GM10266 (cell line): Measurements from ENCODE around the gene TASOR2.

ENCODE experiments used
- DNase-seq: peaks from one replicate; pipeline ENCODE4 v3.0.0; 2012; ENCODE audit errors: extremely low spot score
- CTCF ChIP-seq: IDR thresholded peaks from 2 replicates; pipeline ENCODE4 v1.5.1; 2012; ENCODE audit warnings: mild to moderate bottlenecking, low read depth; ENCODE audit not compliant: control insufficient read depth, insufficient read depth; ENCODE audit errors: missing control alignments

The TASOR2 gene

GRCh38 chr10:5641501-5641900, 43.1 kb upstream of the TASOR2 start:
- no peak for TF ChIP-seq CTCF

GRCh38 chr10:5643346-5644067, 41.1 kb upstream of the TASOR2 start:
- TF ChIP-seq CTCF, result no peak
- no peak for DNase-seq

More at GRCh38 chr10:5641501-5641900, 43.1 kb upstream of the TASOR2 start:
- DNase-seq, result no peak

DNA sequence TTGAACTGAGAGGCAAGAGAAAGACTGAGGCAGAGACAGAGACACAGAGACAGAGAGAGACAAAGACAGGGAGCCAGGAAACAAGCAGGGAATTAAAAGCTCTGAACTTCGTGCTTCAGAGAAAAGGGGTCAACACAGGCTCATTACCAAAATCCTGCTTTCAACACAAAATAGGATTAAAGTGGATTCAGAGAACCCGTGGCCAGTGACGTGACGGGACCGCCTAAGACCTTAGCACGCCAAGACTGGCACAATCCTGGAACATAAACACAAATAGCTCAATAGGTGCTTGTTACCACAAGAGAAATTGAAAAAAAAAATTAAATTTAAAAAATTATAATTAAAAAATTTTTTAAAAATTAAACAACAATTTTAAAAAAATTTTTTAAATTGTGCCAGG, 39.7 kb upstream of the TASOR2 start:
- no peak for TF ChIP-seq CTCF
- DNase-seq, result no peak

DNA sequence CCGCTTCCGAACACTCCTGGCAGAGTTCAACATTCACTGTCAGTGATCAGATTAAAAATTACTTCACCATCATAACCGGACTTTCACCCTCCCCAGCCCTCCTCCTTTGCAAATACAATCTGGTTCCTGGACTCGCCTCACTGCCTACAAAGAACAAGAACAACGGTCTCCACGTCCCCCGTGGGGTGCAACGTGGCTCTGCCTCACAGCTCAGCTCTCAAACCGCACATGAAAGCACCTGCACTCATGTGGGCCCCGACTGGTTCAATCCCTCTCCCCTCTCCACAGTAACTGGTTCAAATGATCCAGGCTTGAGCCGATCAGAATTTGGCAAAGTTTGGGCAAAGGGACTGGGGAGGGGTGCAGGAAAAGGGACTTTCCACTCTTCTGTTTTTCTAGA, 39.3 kb upstream of the TASOR2 start:
- TF ChIP-seq CTCF, result no peak
- DNase-seq, result no peak

DNA sequence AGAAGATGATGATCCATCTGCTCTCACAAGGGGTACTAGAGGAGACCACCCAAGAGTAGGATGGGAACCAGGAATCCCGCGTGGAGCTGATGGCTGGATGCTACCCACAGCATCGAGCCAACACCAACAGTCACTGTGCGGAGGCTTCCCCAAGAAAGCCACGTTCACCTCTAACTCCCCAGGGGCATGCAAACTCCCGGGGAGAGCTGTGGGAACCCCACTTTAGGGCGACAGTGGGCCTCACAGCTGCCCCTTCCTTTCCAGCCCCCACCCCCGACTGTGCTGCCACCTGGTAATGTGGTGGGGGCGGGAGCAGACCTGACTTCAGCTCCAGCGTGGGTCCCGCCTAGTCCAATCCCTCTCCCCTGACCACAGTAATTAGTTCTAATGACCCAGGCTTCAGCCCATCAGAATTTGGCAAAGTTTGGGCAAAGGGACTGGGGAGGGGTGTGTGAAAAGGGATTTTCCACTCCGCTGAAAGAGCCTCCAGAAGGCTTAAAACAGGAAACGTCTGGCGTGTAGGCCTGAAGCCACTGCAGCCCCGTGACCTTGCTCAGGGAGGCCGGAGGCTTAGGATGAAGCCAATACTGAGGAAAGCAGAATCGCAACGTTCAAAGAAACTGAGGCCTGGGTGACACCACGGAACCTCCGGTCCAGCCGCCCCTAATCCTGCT, 38.6 kb upstream of the TASOR2 start:
- no peak for DNase-seq
- no peak for TF ChIP-seq CTCF

DNA sequence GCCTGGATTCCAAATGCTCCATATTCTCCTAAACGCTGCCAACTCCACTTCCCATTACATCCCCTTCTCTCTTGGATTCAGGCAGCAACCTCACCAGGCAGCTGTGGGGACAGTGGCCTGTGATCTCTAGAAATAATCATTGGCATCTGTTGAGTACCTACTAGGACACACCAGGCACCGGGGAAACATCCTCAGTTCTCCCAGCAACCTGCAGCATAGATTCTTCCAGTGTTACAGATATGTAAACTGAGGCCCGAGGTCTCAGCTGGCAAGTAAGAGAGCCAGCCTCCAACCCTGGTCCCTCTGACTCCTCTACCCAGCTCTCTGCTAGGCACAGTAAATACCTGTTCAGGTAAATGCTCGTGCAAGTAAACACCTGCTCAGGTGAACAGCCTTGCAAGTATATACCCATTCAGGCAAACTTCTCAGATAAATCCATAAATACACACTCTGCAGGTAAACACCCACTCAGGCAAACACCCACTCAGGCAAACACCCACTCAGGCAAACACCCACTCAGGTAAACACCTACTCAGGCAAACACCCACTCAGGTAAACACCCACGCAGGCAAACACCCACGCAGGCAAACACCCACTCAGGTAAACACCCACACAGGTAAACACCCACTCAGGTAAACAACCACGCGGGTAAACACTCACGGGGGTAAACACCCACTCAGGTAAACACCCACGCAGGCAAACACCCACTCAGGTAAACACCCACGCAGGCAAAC, 37.0 kb upstream of the TASOR2 start:
- no peak for TF ChIP-seq CTCF
- DNase-seq, result no peak
